Ovary (tissue), 3 donors: Measurements from ENCODE around the gene EFEMP2.

Experiments used
- CTCF ChIP-seq, 3 donors: fragments of 450-650 bp in 2 of 3; fragments of 200-600 bp in 1 of 3; IDR thresholded peaks; one replicate each; pipeline versions ENCODE4 v1.5.1 to v1.8.0; 2016 to 2022; ENCODE audit warnings: antibody characterized with exemption in 3 of 3, mild to moderate bottlenecking in 1 of 3
- EP300 ChIP-seq: sonication (generic); formaldehyde crosslinking; IDR thresholded peaks from one replicate; pipeline ENCODE4 v1.6.1; 2017; ENCODE audit warnings: antibody characterized with exemption
- POLR2A ChIP-seq: fragments of 450-650 bp; IDR thresholded peaks from one replicate; pipeline ENCODE4 v1.6.1; 2017; ENCODE audit warnings: antibody characterized with exemption, mild to moderate bottlenecking, moderate library complexity
- donor health status: DM: no; HTN: no; CAD: no.

GRCh38 chr11:65856689-65857499 is 15.7 kb downstream of the EFEMP2 start:
- TF ChIP-seq CTCF (IDR thresholded peaks at IDR 0.05) (no peak), POLR2A (peak; percentile 60), EP300 (peak; percentile 80)
